Measurements from ENCODE around the gene RASGRF2. TPM values are rescaled to one million over a fixed set of nuclear protein-coding genes. Genes with fewer than 3 reads are reported as not detected.
"Not testable (repeated sequence)": the region's sequence is repeated elsewhere in the genome, so short reads cannot be mapped to it uniquely, and the experiment has no call there.

Gene RASGRF2
- total and polyA plus RNA-seq, 7 experiments from 2014 or later, result 9.8 to 55.2 (median 30.9) TPM

GRCh38 chr5:81017320-81017719, 57.2 kb downstream of the RASGRF2 start:
- intact Hi-C loops (cut with micrococcal nuclease), result loop anchor here in 1 of 2 donors (5.0 kb wide), 1 partner anchor 45 kb away; no protein-coding TSS in a partner anchor
- peaks cover 1 to 55% of the 10 kb centered on the region in 2 donors for H3K4me1 ChIP-seq (ENCODE audit: control insufficient read depth in 2 of 2, insufficient read depth in 2 of 2, low read length in 2 of 2)
- peak overlapping the region in 9 of 10 donors; percentile 16 to 66 (median 45) for H3K4me3 Mint-ChIP-seq
- no peaks in the 10 kb centered on the region for H3K9me3 ChIP-seq (ENCODE audit: control insufficient read depth in 2 of 3, low read length in 3 of 3)
- CTCF ChIA-PET, result interaction anchor here (0.6 to 1.0 kb wide), 2 partner anchors 91 to 149 kb away, joined by 3 read pairs; no protein-coding TSS in a partner anchor
- H3K27me3 Mint-ChIP-seq, result no peaks in the 10 kb centered on the region
- POLR2A ChIA-PET, result interaction anchor here (0.6 to 1.6 kb wide), 7 partner anchors 8 to 69 kb away, joined by 4 to 16 read pairs (median 5); no protein-coding TSS in a partner anchor
- peak in 1 of 9 donors; percentile 14 for DNase-seq
- no peaks in the 10 kb centered on the region for H3K36me3 ChIP-seq (ENCODE audit: control insufficient read depth in 2 of 3, insufficient read depth in 3 of 3, low read length in 3 of 3)
- peak overlapping the region in 8 of 9 donors; percentile 10 to 93 (median 75) for H3K27ac Mint-ChIP-seq
- H3K27me3 ChIP-seq (ENCODE audit: control insufficient read depth in 2 of 2, insufficient read depth in 2 of 2, low read length in 2 of 2), result no peaks in the 10 kb centered on the region
- H3K4me3 ChIP-seq (ENCODE audit: low read length), result no peak overlapping the region
- ATAC-seq, result no peak
- peaks cover 0 to 6% (median 0%) of the 10 kb centered on the region in 11 donors for H3K9me3 Mint-ChIP-seq
- H3K4me1 Mint-ChIP-seq, result peaks cover 48 to 92% (median 86%) of the 10 kb centered on the region in 7 donors
- H3K36me3 Mint-ChIP-seq, result peaks cover 0 to 16% (median 7%) of the 10 kb centered on the region in 5 donors
- no peak overlapping the region for H3K27ac ChIP-seq (ENCODE audit: low read depth, low read length)

- not testable (repeated sequence) for H3K27me3 Mint-ChIP-seq; H3K36me3 ChIP-seq (ENCODE audit: control insufficient read depth in 2 of 3, insufficient read depth in 3 of 3, low read length in 3 of 3); H3K9me3 Mint-ChIP-seq; H3K27me3 ChIP-seq (ENCODE audit: control insufficient read depth in 2 of 2, insufficient read depth in 2 of 2, low read length in 2 of 2); H3K4me3 ChIP-seq (ENCODE audit: low read length); DNase-seq; H3K9me3 ChIP-seq (ENCODE audit: control insufficient read depth in 2 of 3, low read length in 3 of 3); H3K27ac ChIP-seq (ENCODE audit: low read depth, low read length); H3K36me3 Mint-ChIP-seq
- Mint-ChIP-seq H3K4me3 (peak overlapping the region in 8 of 10 donors; percentile 5 to 70 (median 42)), H3K27ac (peak overlapping the region; percentile 57 to 93 (median 76)), H3K4me1 (peaks cover 55 to 92% (median 90%) of the 10 kb centered on the region in 7 donors)
- ATAC-seq, result peak; percentile 26
- ChIA-PET CTCF (interaction anchor here (0.7 kb wide), 1 partner anchor 58 kb away, joined by 3 read pairs; the partner anchor contains the start of gene RASGRF2), POLR2A (interaction anchor here (1.1 to 1.5 kb wide), 3 partner anchors 10 to 15 kb away, joined by 5 to 8 read pairs (median 6); no protein-coding TSS in a partner anchor)
- intact Hi-C loops (cut with micrococcal nuclease), result loop anchor here in 1 of 2 donors (5.0 kb wide), 1 partner anchor 44 kb away; no protein-coding TSS in a partner anchor
- peaks cover 11 to 64% of the 10 kb centered on the region in 2 donors for H3K4me1 ChIP-seq (ENCODE audit: control insufficient read depth in 2 of 2, insufficient read depth in 2 of 2, low read length in 2 of 2)
Observed at GRCh38 chr5:81018608-81019007, 58.4 kb downstream of the RASGRF2 start.

DNA sequence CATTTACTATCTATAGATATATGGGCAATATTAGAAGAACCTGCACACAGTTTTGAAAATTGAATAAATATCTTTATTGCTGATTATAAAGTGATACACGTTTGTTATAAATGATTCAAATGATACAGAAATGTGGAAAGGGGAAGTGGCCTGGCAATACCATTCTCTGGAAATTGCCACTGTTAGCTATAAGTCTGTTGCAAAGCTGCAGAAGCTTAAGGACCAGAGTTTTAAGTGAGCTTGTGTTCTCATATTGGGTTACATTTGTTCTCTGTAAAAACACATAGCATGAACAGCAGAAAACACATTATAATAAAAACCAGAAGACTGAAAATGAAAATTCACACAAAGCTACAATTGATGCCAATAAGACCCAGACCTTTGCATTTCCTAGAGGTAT, 59.6 kb downstream of the RASGRF2 start:
- Histone ChIP-seq H3K9me3 (ENCODE audit: control insufficient read depth in 2 of 3, low read length in 3 of 3) (no peaks in the 10 kb centered on the region), H3K36me3 (ENCODE audit: control insufficient read depth in 2 of 3, insufficient read depth in 3 of 3, low read length in 3 of 3) (no peaks in the 10 kb centered on the region), H3K27ac (ENCODE audit: low read depth, low read length) (no peak overlapping the region), H3K4me3 (ENCODE audit: low read length) (no peak overlapping the region), H3K4me1 (ENCODE audit: control insufficient read depth in 2 of 2, insufficient read depth in 2 of 2, low read length in 2 of 2) (peaks cover 12 to 58% of the 10 kb centered on the region in 2 donors), H3K27me3 (ENCODE audit: control insufficient read depth in 2 of 2, insufficient read depth in 2 of 2, low read length in 2 of 2) (no peaks in the 10 kb centered on the region)
- ATAC-seq (no peak), DNase-seq (no peak)
- intact Hi-C loops (cut with micrococcal nuclease), result loop anchor here in 1 of 2 donors (2.0 to 5.0 kb wide), 2 partner anchors 13 to 43 kb away; no protein-coding TSS in a partner anchor
- peak overlapping the region in 4 of 9 donors; percentile 49 to 93 (median 76) for H3K27ac Mint-ChIP-seq
- POLR2A ChIA-PET, result interaction anchor here (1.3 kb wide), 1 partner anchor 13 kb away, joined by 7 read pairs; no protein-coding TSS in a partner anchor
- no peaks in the 10 kb centered on the region for H3K27me3 Mint-ChIP-seq
- CTCF ChIA-PET, result interaction anchor here (1.2 kb wide), 1 partner anchor 36 kb away, joined by 3 read pairs; no protein-coding TSS in a partner anchor
- H3K4me3 Mint-ChIP-seq, result peak overlapping the region in 3 of 10 donors; percentile 15 to 51 (median 34)
- peaks cover 0 to 3% (median 0%) of the 10 kb centered on the region in 11 donors for H3K9me3 Mint-ChIP-seq
- H3K36me3 Mint-ChIP-seq, result peaks cover 0 to 4% (median 0%) of the 10 kb centered on the region in 5 donors
- peaks cover 53 to 90% (median 86%) of the 10 kb centered on the region in 7 donors for H3K4me1 Mint-ChIP-seq

GRCh38 chr5:81020478-81021167, 60.5 kb downstream of the RASGRF2 start:
- Mint-ChIP-seq H3K27me3 (no peaks in the 10 kb centered on the region), H3K27ac (peak overlapping the region in 5 of 9 donors; percentile 49 to 93 (median 70)), H3K36me3 (peaks cover 0 to 7% (median 4%) of the 10 kb centered on the region in 5 donors), H3K4me3 (peak overlapping the region in 7 of 10 donors; percentile 1 to 51 (median 15)), H3K4me1 (peaks cover 53 to 97% (median 91%) of the 10 kb centered on the region in 7 donors), H3K9me3 (peaks cover 0 to 3% (median 0%) of the 10 kb centered on the region in 11 donors)
- intact Hi-C loops (cut with micrococcal nuclease), result loop anchor here in 1 of 2 donors (2.0 kb wide), 1 partner anchor 14 kb away; no protein-coding TSS in a partner anchor
- no peak for DNase-seq
- ChIA-PET CTCF (no interaction called here), POLR2A (interaction anchor here (0.6 to 1.3 kb wide), 2 partner anchors 8 to 13 kb away, joined by 3 to 7 read pairs; no protein-coding TSS in a partner anchor)
- H3K4me3 ChIP-seq (ENCODE audit: low read length), result no peak overlapping the region
- H3K4me1 ChIP-seq (ENCODE audit: control insufficient read depth in 2 of 2, insufficient read depth in 2 of 2, low read length in 2 of 2), result peaks cover 12 to 62% of the 10 kb centered on the region in 2 donors
- no peaks in the 10 kb centered on the region for H3K36me3 ChIP-seq (ENCODE audit: control insufficient read depth in 2 of 3, insufficient read depth in 3 of 3, low read length in 3 of 3)
- H3K27ac ChIP-seq (ENCODE audit: low read depth, low read length), result no peak overlapping the region
- ATAC-seq, result no peak
- H3K27me3 ChIP-seq (ENCODE audit: control insufficient read depth in 2 of 2, insufficient read depth in 2 of 2, low read length in 2 of 2), result no peaks in the 10 kb centered on the region
- H3K9me3 ChIP-seq (ENCODE audit: control insufficient read depth in 2 of 3, low read length in 3 of 3), result no peaks in the 10 kb centered on the region

GRCh38 chr5:81021486-81021885, 61.3 kb downstream of the RASGRF2 start:
- ChIA-PET CTCF (no interaction called here), POLR2A (interaction anchor here (0.6 kb wide), 1 partner anchor 9 kb away, joined by 3 read pairs; no protein-coding TSS in a partner anchor)
- DNase-seq (no peak), ATAC-seq (no peak)
- Mint-ChIP-seq H3K27me3 (no peaks in the 10 kb centered on the region), H3K9me3 (peaks cover 0 to 5% (median 0%) of the 10 kb centered on the region in 11 donors), H3K4me3 (peak overlapping the region in 6 of 10 donors; percentile 8 to 58 (median 20)), H3K27ac (peak overlapping the region in 4 of 9 donors; percentile 6 to 93 (median 45)), H3K4me1 (peaks cover 56 to 95% (median 90%) of the 10 kb centered on the region in 7 donors), H3K36me3 (peaks cover 0 to 9% (median 5%) of the 10 kb centered on the region in 5 donors)
- peaks cover 12 to 57% of the 10 kb centered on the region in 2 donors for H3K4me1 ChIP-seq (ENCODE audit: control insufficient read depth in 2 of 2, insufficient read depth in 2 of 2, low read length in 2 of 2)
- no peaks in the 10 kb centered on the region for H3K27me3 ChIP-seq (ENCODE audit: control insufficient read depth in 2 of 2, insufficient read depth in 2 of 2, low read length in 2 of 2)
- no peaks in the 10 kb centered on the region for H3K9me3 ChIP-seq (ENCODE audit: control insufficient read depth in 2 of 3, low read length in 3 of 3)
- intact Hi-C loops (cut with micrococcal nuclease), result loop anchor here in 1 of 2 donors (2.0 kb wide), 1 partner anchor 15 kb away; no protein-coding TSS in a partner anchor
- H3K27ac ChIP-seq (ENCODE audit: low read depth, low read length), result no peak overlapping the region
- no peaks in the 10 kb centered on the region for H3K36me3 ChIP-seq (ENCODE audit: control insufficient read depth in 2 of 3, insufficient read depth in 3 of 3, low read length in 3 of 3)
- H3K4me3 ChIP-seq (ENCODE audit: low read length), result no peak overlapping the region

GRCh38 chr5:81021951-81022687, 62.0 kb downstream of the RASGRF2 start:
- H3K9me3 Mint-ChIP-seq, result peaks cover 0 to 5% (median 0%) of the 10 kb centered on the region in 11 donors
- peaks cover 0 to 9% (median 5%) of the 10 kb centered on the region in 5 donors for H3K36me3 Mint-ChIP-seq
- no peaks in the 10 kb centered on the region for H3K27me3 Mint-ChIP-seq
- Histone ChIP-seq H3K27me3 (ENCODE audit: control insufficient read depth in 2 of 2, insufficient read depth in 2 of 2, low read length in 2 of 2) (no peaks in the 10 kb centered on the region), H3K4me1 (ENCODE audit: control insufficient read depth in 2 of 2, insufficient read depth in 2 of 2, low read length in 2 of 2) (peaks cover 12 to 55% of the 10 kb centered on the region in 2 donors), H3K9me3 (ENCODE audit: control insufficient read depth in 2 of 3, low read length in 3 of 3) (no peaks in the 10 kb centered on the region), H3K4me3 (ENCODE audit: low read length) (no peak overlapping the region), H3K36me3 (ENCODE audit: control insufficient read depth in 2 of 3, insufficient read depth in 3 of 3, low read length in 3 of 3) (no peaks in the 10 kb centered on the region), H3K27ac (ENCODE audit: low read depth, low read length) (no peak overlapping the region)
- ATAC-seq, result no peak
- ChIA-PET CTCF (no interaction called here), POLR2A (no interaction called here)
- intact Hi-C loops (cut with micrococcal nuclease), result loop anchor here in 1 of 2 donors (2.0 kb wide), 1 partner anchor 15 kb away; no protein-coding TSS in a partner anchor
- H3K27ac Mint-ChIP-seq, result peak overlapping the region in 4 of 9 donors; percentile 6 to 93 (median 61)
- peak overlapping the region in 5 of 10 donors; percentile 15 to 58 (median 26) for H3K4me3 Mint-ChIP-seq
- peaks cover 52 to 95% (median 88%) of the 10 kb centered on the region in 7 donors for H3K4me1 Mint-ChIP-seq
- DNase-seq, result no peak

Measured in naive thymus-derived CD4-positive, alpha-beta T cell (primary cell).